BJ (cell line): Measurements from ENCODE around the gene PTPN2. TPM values are rescaled to one million over a fixed set of nuclear protein-coding genes. Genes with fewer than 3 reads are reported as not detected.

ENCODE experiments used
- CTCF ChIA-PET: fragments of 350-600 bp; formaldehyde crosslinking; extraction: SDS; loops from one replicate; lab custom pipeline; 2021; ENCODE audit warnings: antibody characterized with exemption, inconsistent platforms; lab: Yijun Ruan, JAX
- POLR2A ChIA-PET: fragments of 300-600 bp; sonication (Branson Sonifier 250); formaldehyde crosslinking; extraction: SDS; loops from one replicate; lab custom pipeline; 2021; ENCODE audit warnings: antibody characterized with exemption; lab: Charles Lee
- DNase-seq: peaks from one replicate; pipeline ENCODE4 v3.0.0-alpha.2; 2011; ENCODE audit warnings: low read depth
- H3K27me3 ChIP-seq: 2 replicates; pipeline ENCODE4 v1.6.0; 2011; ENCODE audit warnings: low read length; ENCODE audit not compliant: control insufficient read depth, insufficient read depth
- H3K36me3 ChIP-seq: 2 replicates; pipeline ENCODE4 v1.5.1; 2011; ENCODE audit warnings: low read length; ENCODE audit not compliant: control insufficient read depth, insufficient read depth
- H3K4me3 ChIP-seq: 2 replicates; pipeline ENCODE4 v1.5.1; 2011; ENCODE audit warnings: low read depth, mild to moderate bottlenecking, control low read depth, low read length
- CTCF ChIP-seq: IDR thresholded peaks from 2 replicates; pipeline ENCODE4 v1.5.1; 2011; ENCODE audit warnings: low read depth, mild to moderate bottlenecking, control low read depth, inconsistent platforms, low read length, moderate library complexity; ENCODE audit not compliant: insufficient read depth
- polyA plus RNA-seq: library from polyadenylated mRNA; depleted of rRNA; stranded (reverse); fragments of >200 nt; gene quantifications from 2 replicates; pipeline ENCODE4 v1.2.3, GENCODE V29; 2011

PTPN2 gene
- polyA plus RNA-seq, 1 experiment, result 14.5 TPM

- TF ChIP-seq CTCF, result no peak
- Histone ChIP-seq H3K4me3 (no peak overlapping the region), H3K36me3 (no peaks in the 10 kb centered on the region), H3K27me3 (no peaks in the 10 kb centered on the region)
- DNase-seq, result no peak
- ChIA-PET CTCF (interaction anchor here (0.7 to 4.0 kb wide), 3 partner anchors 10 to 143 kb away, joined by 3 to 20 read pairs (median 3); no protein-coding TSS in a partner anchor), POLR2A (no interaction called here)
These were observed 133.1 kb downstream of the PTPN2 start for GRCh38 chr18:12750715-12751502.

- ChIA-PET POLR2A (no interaction called here), CTCF (interaction anchor here (0.7 to 4.0 kb wide), 2 partner anchors 10 to 144 kb away, joined by 3 to 20 read pairs; no protein-coding TSS in a partner anchor)
- no peak for DNase-seq
- no peak overlapping the region for H3K4me3 ChIP-seq
- H3K36me3 ChIP-seq, result no peaks in the 10 kb centered on the region
- TF ChIP-seq CTCF, result no peak
- H3K27me3 ChIP-seq, result no peaks in the 10 kb centered on the region
These were observed 133.8 kb downstream of the PTPN2 start for GRCh38 chr18:12750076-12750714.

- Histone ChIP-seq H3K27me3 (no peaks in the 10 kb centered on the region), H3K4me3 (no peak overlapping the region), H3K36me3 (no peaks in the 10 kb centered on the region)
- ChIA-PET CTCF (interaction anchor here (1.4 to 4.0 kb wide), 3 partner anchors 142 to 185 kb away, joined by 4 to 20 read pairs (median 13); no protein-coding TSS in a partner anchor), POLR2A (no interaction called here)
- no peak for DNase-seq
- TF ChIP-seq CTCF, result no peak
These were observed 134.9 kb downstream of the PTPN2 start for GRCh38 chr18:12749121-12749520.

- no peak for TF ChIP-seq CTCF
- no peak overlapping the region for H3K4me3 ChIP-seq
- ChIA-PET CTCF (interaction anchor here (1.2 to 4.0 kb wide), 5 partner anchors 47 to 186 kb away, joined by 4 to 20 read pairs (median 4); no protein-coding TSS in a partner anchor), POLR2A (no interaction called here)
- H3K27me3 ChIP-seq, result no peaks in the 10 kb centered on the region
- H3K36me3 ChIP-seq, result no peaks in the 10 kb centered on the region
- DNase-seq, result no peak
These were observed 135.4 kb downstream of the PTPN2 start for GRCh38 chr18:12748671-12749070.

- Histone ChIP-seq H3K4me3 (no peak overlapping the region), H3K27me3 (no peaks in the 10 kb centered on the region), H3K36me3 (no peaks in the 10 kb centered on the region)
- TF ChIP-seq CTCF, result no peak
- CTCF ChIA-PET, result interaction anchor here (0.9 to 4.0 kb wide), 6 partner anchors 48 to 187 kb away, joined by 3 to 20 read pairs (median 4); no protein-coding TSS in a partner anchor
- POLR2A ChIA-PET, result interaction anchor here (0.7 kb wide), 1 partner anchor 145 kb away, joined by 4 read pairs; no protein-coding TSS in a partner anchor
- no peak for DNase-seq
These were observed 136.3 kb downstream of the PTPN2 start for GRCh38 chr18:12747530-12748315.
